GM10266 (cell line): ENCODE data around the gene ETF1.

Source experiments
- DNase-seq: peaks from one replicate; pipeline ENCODE4 v3.0.0; 2012; ENCODE audit errors: extremely low spot score
- CTCF ChIP-seq: IDR thresholded peaks from 2 replicates; pipeline ENCODE4 v1.5.1; 2012; ENCODE audit warnings: mild to moderate bottlenecking, low read depth; ENCODE audit not compliant: control insufficient read depth, insufficient read depth; ENCODE audit errors: missing control alignments

ETF1 gene

GRCh38 chr5:138539791-138540190 lies 3.2 kb downstream of the ETF1 start:
- DNase-seq, result no peak
- no peak for TF ChIP-seq CTCF

- TF ChIP-seq CTCF, result no peak
- DNase-seq, result no peak
Observed at GRCh38 chr5:138538943-138539627, 4.0 kb downstream of the ETF1 start.

- no peak for DNase-seq
- TF ChIP-seq CTCF, result no peak
Observed at GRCh38 chr5:138536665-138537315, 6.2 kb downstream of the ETF1 start.

GRCh38 chr5:138536215-138536614 lies 6.8 kb downstream of the ETF1 start:
- no peak for DNase-seq
- no peak for TF ChIP-seq CTCF

GRCh38 chr5:138533973-138534941 lies 8.8 kb downstream of the ETF1 start:
- no peak for DNase-seq
- TF ChIP-seq CTCF, result no peak

- TF ChIP-seq CTCF, result no peak
- no peak for DNase-seq
Observed at GRCh38 chr5:138529812-138530211, 13.2 kb downstream of the ETF1 start.
